Measurements from ENCODE around the gene RYR2.

DNA sequence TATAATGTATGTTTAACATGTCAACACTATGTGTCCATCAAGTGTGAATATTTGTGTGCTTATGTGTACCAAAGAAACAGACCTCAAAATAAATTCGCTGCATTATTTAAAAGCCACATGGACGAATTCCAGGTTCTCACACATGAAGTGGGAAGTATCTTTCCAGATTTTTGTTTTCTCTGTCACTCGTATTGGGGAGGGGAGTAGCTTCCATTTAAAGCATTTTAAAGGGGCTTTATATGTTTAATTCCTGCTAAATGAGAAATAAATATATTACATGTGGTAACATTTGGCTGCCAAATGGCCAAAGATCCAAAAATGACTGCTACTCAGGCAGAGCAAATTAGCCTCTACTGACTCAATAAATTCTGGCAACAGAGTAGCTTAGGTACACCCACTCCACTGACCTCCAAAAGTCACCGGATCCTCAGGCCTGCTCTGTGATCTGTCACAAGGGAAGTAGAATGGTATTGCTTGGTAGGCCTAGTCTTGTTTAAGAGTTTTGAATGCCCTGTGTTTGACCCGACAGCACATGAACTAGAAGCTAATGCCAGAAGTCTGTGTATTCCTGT lies 670.7 kb downstream of the RYR2 start:
- TF ChIP-seq GATA2 (IDR thresholded peaks at IDR 0.05; ENCODE audit: low read depth, low read length) (no peak), GATA3 (IDR thresholded peaks at IDR 0.05; ENCODE audit: low read depth, low read length) (no peak)

Data from SH-SY5Y (cell line).